ENCODE results near the gene YPEL3.

Gene YPEL3

GRCh38 chr16:30046178-30046577, 49.8 kb downstream of the YPEL3 start:
- no peak for DNase-seq (ENCODE audit: low read depth)

Data from stimulated activated CD8-positive, alpha-beta memory T cell treated with anti-CD3 and anti-CD28 coated beads, Interleukin-15, amount 100 ng/mL, for 1 hour (primary cell).